ENCODE results near the gene AKIP1. TPM values are rescaled to one million over a fixed set of nuclear protein-coding genes. Genes with fewer than 3 reads are reported as not detected.
"Not testable (repeated sequence)": the region's sequence is repeated elsewhere in the genome, so short reads cannot be mapped to it uniquely, and the experiment has no call there.

Gene AKIP1
- total and polyA plus RNA-seq, 4 donors, result 15.6 to 52.2 (median 30.7) TPM

- Histone ChIP-seq H3K9me3 (ENCODE audit: control insufficient read depth, low read length) (no peaks in the 10 kb centered on the region), H3K27me3 (ENCODE audit: control insufficient read depth in 1 of 2, insufficient read depth in 2 of 2, low read length in 1 of 2) (no peaks in the 10 kb centered on the region), H3K36me3 (ENCODE audit: control insufficient read depth in 1 of 2, insufficient read depth in 2 of 2, low read length in 1 of 2) (no peaks in the 10 kb centered on the region), H3K4me1 (ENCODE audit: control insufficient read depth in 1 of 2, insufficient read depth in 2 of 2, low read length in 2 of 2) (no peaks in the 10 kb centered on the region), H3K27ac (ENCODE audit: low read depth in 1 of 2, low read length in 2 of 2) (no peak overlapping the region), H3K4me3 (ENCODE audit: low read length in 2 of 2) (no peak overlapping the region)
- 94 to 96% methylated on average over 4 of the region's 4 CpGs for WGBS, 2 donors
- DNase-seq (no peak), ATAC-seq (ENCODE audit: low FRiP score) (no peak)
- intact Hi-C loops (cut with DNase I), result no loop called here
Measured at GRCh38 chr11:8928205-8928604, 17.2 kb downstream of the AKIP1 start.

- Histone ChIP-seq H3K9me3 (ENCODE audit: control insufficient read depth, low read length) (no peaks in the 10 kb centered on the region), H3K36me3 (ENCODE audit: control insufficient read depth in 1 of 2, insufficient read depth in 2 of 2, low read length in 1 of 2) (no peaks in the 10 kb centered on the region), H3K27me3 (ENCODE audit: control insufficient read depth in 1 of 2, insufficient read depth in 2 of 2, low read length in 1 of 2) (no peaks in the 10 kb centered on the region), H3K4me3 (ENCODE audit: low read length in 2 of 2) (no peak overlapping the region), H3K4me1 (ENCODE audit: control insufficient read depth in 1 of 2, insufficient read depth in 2 of 2, low read length in 2 of 2) (no peaks in the 10 kb centered on the region), H3K27ac (ENCODE audit: low read depth in 1 of 2, low read length in 2 of 2) (no peak overlapping the region)
- WGBS, 2 donors, result 91 to 93% methylated on average over 9 of the region's 9 CpGs
- intact Hi-C loops (cut with DNase I), result no loop called here
- DNase-seq (peak in 1 of 2 donors; percentile 16), ATAC-seq (ENCODE audit: low FRiP score) (no peak)
Measured at GRCh38 chr11:8928981-8929615, 18.1 kb downstream of the AKIP1 start.

GRCh38 chr11:8930456-8931175, 19.6 kb downstream of the AKIP1 start:
- Histone ChIP-seq H3K4me3 (ENCODE audit: low read length in 2 of 2) (no peak overlapping the region), H3K4me1 (ENCODE audit: control insufficient read depth in 1 of 2, insufficient read depth in 2 of 2, low read length in 2 of 2) (no peaks in the 10 kb centered on the region), H3K9me3 (ENCODE audit: control insufficient read depth, low read length) (no peaks in the 10 kb centered on the region), H3K27me3 (ENCODE audit: control insufficient read depth in 1 of 2, insufficient read depth in 2 of 2, low read length in 1 of 2) (no peaks in the 10 kb centered on the region), H3K36me3 (ENCODE audit: control insufficient read depth in 1 of 2, insufficient read depth in 2 of 2, low read length in 1 of 2) (no peaks in the 10 kb centered on the region), H3K27ac (ENCODE audit: low read depth in 1 of 2, low read length in 2 of 2) (no peak overlapping the region)
- intact Hi-C loops (cut with DNase I), result no loop called here
- no peak for ATAC-seq (ENCODE audit: low FRiP score)
- WGBS, 2 donors, result 92 to 94% methylated on average over 12 of the region's 12 CpGs
- no peak for DNase-seq

- no peaks in the 10 kb centered on the region for H3K36me3 ChIP-seq (ENCODE audit: control insufficient read depth in 1 of 2, insufficient read depth in 2 of 2, low read length in 1 of 2)
- 77 to 83% methylated on average over 12 of the region's 12 CpGs for WGBS, 2 donors
- H3K27ac ChIP-seq (ENCODE audit: low read depth in 1 of 2, low read length in 2 of 2), result no peak within 1 kb of the TSS
- H3K4me1 ChIP-seq (ENCODE audit: control insufficient read depth in 1 of 2, insufficient read depth in 2 of 2, low read length in 2 of 2), result no peaks in the 10 kb centered on the region
- no peaks in the 10 kb centered on the region for H3K27me3 ChIP-seq (ENCODE audit: control insufficient read depth in 1 of 2, insufficient read depth in 2 of 2, low read length in 1 of 2)
- no peak within 1 kb of the TSS for H3K4me3 ChIP-seq (ENCODE audit: low read length in 2 of 2)
- intact Hi-C loops (cut with DNase I), result no loop called here
- no peaks in the 10 kb centered on the region for H3K9me3 ChIP-seq (ENCODE audit: control insufficient read depth, low read length)
- no peak for DNase-seq
- ATAC-seq (ENCODE audit: low FRiP score), result no peak
Measured at GRCh38 chr11:8932564-8933180, 21.7 kb downstream of the AKIP1 start, which contains the start of gene C11orf16. Gene C11orf16, minus strand, starts transcription at chr11:8932947. Its CDS starts 639 bp downstream, at chr11:8932308.

GRCh38 chr11:8933931-8934330, 22.9 kb downstream of the AKIP1 start:
- no peak overlapping the region for H3K27ac ChIP-seq (ENCODE audit: low read depth in 1 of 2, low read length in 2 of 2)
- no peaks in the 10 kb centered on the region for H3K9me3 ChIP-seq (ENCODE audit: control insufficient read depth, low read length)
- H3K4me1 ChIP-seq (ENCODE audit: control insufficient read depth in 1 of 2, insufficient read depth in 2 of 2, low read length in 2 of 2), result no peaks in the 10 kb centered on the region
- no peaks in the 10 kb centered on the region for H3K36me3 ChIP-seq (ENCODE audit: control insufficient read depth in 1 of 2, insufficient read depth in 2 of 2, low read length in 1 of 2)
- 94 to 95% methylated on average over 6 of the region's 6 CpGs for WGBS, 2 donors
- DNase-seq, result no peak
- H3K27me3 ChIP-seq (ENCODE audit: control insufficient read depth in 1 of 2, insufficient read depth in 2 of 2, low read length in 1 of 2), result no peaks in the 10 kb centered on the region
- ATAC-seq (ENCODE audit: low FRiP score), result no peak
- no peak overlapping the region for H3K4me3 ChIP-seq (ENCODE audit: low read length in 2 of 2)
- intact Hi-C loops (cut with DNase I), result no loop called here

- intact Hi-C loops (cut with DNase I), result no loop called here
- Histone ChIP-seq H3K27me3 (ENCODE audit: control insufficient read depth in 1 of 2, insufficient read depth in 2 of 2, low read length in 1 of 2) (no peaks in the 10 kb centered on the region), H3K36me3 (ENCODE audit: control insufficient read depth in 1 of 2, insufficient read depth in 2 of 2, low read length in 1 of 2) (no peaks in the 10 kb centered on the region), H3K27ac (ENCODE audit: low read depth in 1 of 2, low read length in 2 of 2) (no peak overlapping the region), H3K4me1 (ENCODE audit: control insufficient read depth in 1 of 2, insufficient read depth in 2 of 2, low read length in 2 of 2) (no peaks in the 10 kb centered on the region), H3K9me3 (ENCODE audit: control insufficient read depth, low read length) (no peaks in the 10 kb centered on the region), H3K4me3 (ENCODE audit: low read length in 2 of 2) (no peak overlapping the region)
- ATAC-seq (ENCODE audit: low FRiP score), result no peak
- WGBS, 2 donors, result 63% methylated on average over 14 of the region's 14 CpGs
- no peak for DNase-seq
Measured at GRCh38 chr11:8934742-8935488, 23.9 kb downstream of the AKIP1 start.

GRCh38 chr11:8935789-8936188, 24.8 kb downstream of the AKIP1 start:
- H3K4me3 ChIP-seq (ENCODE audit: low read length in 2 of 2); H3K4me1 ChIP-seq (ENCODE audit: control insufficient read depth in 1 of 2, insufficient read depth in 2 of 2, low read length in 2 of 2); DNase-seq; H3K9me3 ChIP-seq (ENCODE audit: control insufficient read depth, low read length); H3K27ac ChIP-seq (ENCODE audit: low read depth in 1 of 2, low read length in 2 of 2); H3K36me3 ChIP-seq (ENCODE audit: control insufficient read depth in 1 of 2, insufficient read depth in 2 of 2, low read length in 1 of 2); ATAC-seq (ENCODE audit: low FRiP score); intact Hi-C loops (cut with DNase I); H3K27me3 ChIP-seq (ENCODE audit: control insufficient read depth in 1 of 2, insufficient read depth in 2 of 2, low read length in 1 of 2): not testable (repeated sequence)
- WGBS, 2 donors, result 92 to 95% methylated on average over 2 of the region's 2 CpGs

- Histone ChIP-seq H3K27me3 (ENCODE audit: control insufficient read depth in 1 of 2, insufficient read depth in 2 of 2, low read length in 1 of 2) (no peaks in the 10 kb centered on the region), H3K4me1 (ENCODE audit: control insufficient read depth in 1 of 2, insufficient read depth in 2 of 2, low read length in 2 of 2) (no peaks in the 10 kb centered on the region), H3K4me3 (ENCODE audit: low read length in 2 of 2) (no peak overlapping the region), H3K9me3 (ENCODE audit: control insufficient read depth, low read length) (no peaks in the 10 kb centered on the region), H3K36me3 (ENCODE audit: control insufficient read depth in 1 of 2, insufficient read depth in 2 of 2, low read length in 1 of 2) (no peaks in the 10 kb centered on the region), H3K27ac (ENCODE audit: low read depth in 1 of 2, low read length in 2 of 2) (no peak overlapping the region)
- ATAC-seq (ENCODE audit: low FRiP score) (no peak), DNase-seq (no peak)
- WGBS, 2 donors, result 83 to 89% methylated on average over 10 of the region's 10 CpGs
- intact Hi-C loops (cut with DNase I), result no loop called here
Measured at GRCh38 chr11:8937159-8937558, 26.2 kb downstream of the AKIP1 start.

Measured in aorta (tissue), 5 donors.